ENCODE measurements around the gene TRIM74. TPM values are rescaled to one million over a fixed set of nuclear protein-coding genes. Genes with fewer than 3 reads are reported as not detected.
"Not testable (repeated sequence)": the region's sequence is repeated elsewhere in the genome, so short reads cannot be mapped to it uniquely, and the experiment has no call there.

Gene TRIM74
- total and polyA plus RNA-seq, 9 donors = 0.49 to 1.1 (median 0.80) TPM; not detected in 3

DNA sequence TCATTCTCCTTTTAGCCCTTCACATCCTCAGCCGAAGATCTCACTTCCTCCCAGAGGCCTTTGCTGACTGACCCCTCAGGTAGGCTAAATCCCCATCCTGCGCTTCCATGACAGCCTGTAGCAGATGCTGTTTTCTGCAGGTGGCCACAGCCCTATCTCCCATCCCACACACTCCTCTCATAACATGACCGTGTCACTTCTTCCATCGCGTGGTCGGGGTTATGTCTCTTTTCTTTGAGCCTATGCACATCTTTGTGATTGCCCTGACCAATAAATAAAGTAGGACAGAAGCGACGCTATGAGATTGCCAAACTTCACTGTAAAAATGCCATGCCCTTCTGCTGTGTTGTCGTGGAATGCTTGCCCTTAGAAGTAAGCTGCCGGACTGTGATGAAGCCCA is 55.5 kb downstream of the TRIM74 start:
- H3K27me3 ChIP-seq (ENCODE audit: control insufficient read depth, insufficient read depth, low read length); H3K4me1 ChIP-seq (ENCODE audit: control insufficient read depth, insufficient read depth, low read length); H3K9me3 ChIP-seq (replicated peaks; ENCODE audit: control insufficient read depth, low read depth, low read length); H3K4me3 ChIP-seq (ENCODE audit: low read length); DNase-seq; H3K27ac ChIP-seq (ENCODE audit: low read length): not testable (repeated sequence)
- H3K36me3 ChIP-seq (ENCODE audit: control insufficient read depth, insufficient read depth, low read length) = peaks cover 27% of the 10 kb centered on the region
- WGBS (ENCODE audit: insufficient coverage) = 85% methylated on average over 10 of the region's 10 CpGs

GRCh38 chr7:72911395-72911794 is 57.9 kb downstream of the TRIM74 start:
- H3K27ac ChIP-seq (ENCODE audit: low read length) = not testable (repeated sequence)
- no CpG with 5 or more reads among the region's 12 CpGs for WGBS (ENCODE audit: insufficient coverage)

More at GRCh38 chr7:72911395-72911794, 57.9 kb downstream of the TRIM74 start:
- H3K36me3 ChIP-seq (ENCODE audit: control insufficient read depth, insufficient read depth, low read length) = peaks cover 19% of the 10 kb centered on the region
- H3K4me3 ChIP-seq (ENCODE audit: low read length); H3K9me3 ChIP-seq (replicated peaks; ENCODE audit: control insufficient read depth, low read depth, low read length); DNase-seq; H3K27me3 ChIP-seq (ENCODE audit: control insufficient read depth, insufficient read depth, low read length); H3K4me1 ChIP-seq (ENCODE audit: control insufficient read depth, insufficient read depth, low read length): not testable (repeated sequence)

Other genes with a start within 250 kb of the TRIM74 start
- 10.3 TPM for gene TYW1B, start 141.3 kb downstream of the TRIM74 start, total RNA-seq
- gene TYW1B, start 141.3 kb downstream of the TRIM74 start, polyA plus RNA-seq (ENCODE audit: insufficient read depth in 1 of 8, insufficient read length in 8 of 8, low replicate concordance in 1 of 8) = 1 to 10 TPM; 3.0 to 6.0 (median 4.5) TPM
- 6.3 TPM for gene POM121, start 44.4 kb downstream of the TRIM74 start, total RNA-seq
- 10 to 100 TPM; 25.5 to 38.8 (median 31.8) TPM for gene POM121, start 44.4 kb downstream of the TRIM74 start, polyA plus RNA-seq (ENCODE audit: insufficient read depth in 1 of 8, insufficient read length in 8 of 8, low replicate concordance in 1 of 8)
- gene SPDYE8, start 60.3 kb upstream of the TRIM74 start, total RNA-seq = 0.09 TPM
- under 1 TPM; 0.08 to 0.55 (median 0.16) TPM for gene SPDYE8, start 60.3 kb upstream of the TRIM74 start, polyA plus RNA-seq (ENCODE audit: insufficient read depth in 1 of 8, insufficient read length in 8 of 8, low replicate concordance in 1 of 8)
- gene SPDYE11, start 88.4 kb upstream of the TRIM74 start, total RNA-seq = 0.04 TPM
- gene SPDYE11, start 88.4 kb upstream of the TRIM74 start, polyA plus RNA-seq (ENCODE audit: insufficient read depth in 1 of 8, insufficient read length in 8 of 8, low replicate concordance in 1 of 8) = 1 to 10 TPM in 1 of 8 donors, under 1 TPM in 7; 0.10 to 1.2 (median 0.27) TPM
- gene SPDYE9, start 116.6 kb upstream of the TRIM74 start, total RNA-seq = 0.04 TPM
- 1 to 10 TPM in 1 of 8 donors, under 1 TPM in 7; 0.10 to 1.2 (median 0.23) TPM for gene SPDYE9, start 116.6 kb upstream of the TRIM74 start, polyA plus RNA-seq (ENCODE audit: insufficient read depth in 1 of 8, insufficient read length in 8 of 8, low replicate concordance in 1 of 8)

Measured in muscle of leg (tissue), 11 donors.